Stimulated activated CD4-positive, alpha-beta T cell treated with anti-CD3 and anti-CD28 coated beads, Interleukin-4, amount 100 ng/mL, for 48 hours (primary cell): ENCODE data around the gene SLC25A39.

Experiments used
- DNase-seq, 2 donors: peaks; one replicate each; pipeline ENCODE4 v3.0.0-alpha.2; 2020; ENCODE audit warnings: low read depth in 2 of 2

The SLC25A39 gene

DNA sequence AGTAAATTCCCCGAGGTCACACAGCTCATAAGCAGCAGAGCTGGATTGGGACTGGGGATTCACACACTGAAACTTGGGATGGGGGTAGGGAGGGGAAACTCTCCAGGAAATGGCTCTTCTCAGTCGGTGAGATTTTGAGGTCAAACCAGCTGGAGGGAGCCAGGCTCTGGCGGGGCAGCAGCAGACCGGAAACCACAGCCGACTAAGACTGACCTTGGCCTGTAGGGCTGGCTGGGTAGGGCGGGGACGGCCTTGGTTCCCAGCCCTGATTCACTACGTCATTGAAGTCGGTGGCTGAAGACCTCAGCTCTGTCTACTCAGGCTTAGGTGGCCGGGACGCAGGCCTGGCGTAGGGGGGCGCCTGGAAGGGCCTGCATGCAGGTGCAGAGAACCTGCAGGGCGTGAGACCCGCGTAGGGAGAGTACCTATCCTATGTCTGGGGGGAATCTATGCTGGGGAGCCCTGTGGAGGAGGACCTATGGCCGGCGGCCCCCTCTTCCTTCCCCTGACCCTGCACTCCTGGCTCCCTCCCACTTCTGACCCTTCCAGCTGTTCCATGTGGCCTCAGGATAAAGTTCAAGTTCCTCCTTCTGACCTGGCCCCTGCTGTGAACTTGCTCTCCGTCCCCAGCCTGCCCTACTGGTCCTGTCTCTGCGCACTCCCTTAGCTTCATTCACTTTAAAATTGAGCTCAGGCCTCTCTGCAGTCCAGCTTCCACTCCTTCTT, 44.8 kb downstream of the SLC25A39 start:
- no peak for DNase-seq

DNA sequence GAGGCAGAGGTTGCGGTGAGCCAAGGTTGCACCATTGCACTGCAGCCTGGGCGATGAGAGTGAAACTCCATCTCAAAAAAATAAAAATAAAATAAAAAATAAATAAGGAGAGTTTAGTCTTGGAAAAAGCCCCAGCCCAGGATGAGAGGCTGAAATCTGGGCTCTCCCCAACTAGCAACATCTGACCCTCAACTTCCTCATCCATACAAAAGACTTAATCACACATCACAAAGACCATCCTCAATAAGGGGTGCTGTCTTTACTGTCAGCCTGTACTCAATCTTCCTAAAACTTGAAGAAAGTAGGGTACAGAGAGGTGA, 45.3 kb downstream of the SLC25A39 start:
- DNase-seq = no peak

DNA sequence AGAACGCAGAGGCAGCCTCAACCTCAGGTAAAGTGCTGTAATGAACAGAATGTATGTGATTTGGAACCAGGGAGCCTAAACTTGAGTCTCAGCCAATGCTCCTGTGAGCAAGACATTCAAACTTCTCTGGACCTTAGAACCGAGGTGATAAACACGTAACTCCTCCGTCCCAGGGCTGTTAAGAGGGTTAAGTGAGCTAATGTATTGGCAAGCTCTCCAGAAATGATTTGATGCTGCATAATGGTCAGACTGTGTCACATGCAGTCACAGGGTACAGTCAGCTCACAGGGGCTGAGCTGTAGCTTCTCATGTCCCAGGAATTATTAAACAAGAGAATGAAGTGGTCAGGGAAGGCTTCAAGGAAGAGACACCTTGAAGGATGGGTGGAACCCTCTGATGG, 46.6 kb downstream of the SLC25A39 start:
- DNase-seq = no peak

DNA sequence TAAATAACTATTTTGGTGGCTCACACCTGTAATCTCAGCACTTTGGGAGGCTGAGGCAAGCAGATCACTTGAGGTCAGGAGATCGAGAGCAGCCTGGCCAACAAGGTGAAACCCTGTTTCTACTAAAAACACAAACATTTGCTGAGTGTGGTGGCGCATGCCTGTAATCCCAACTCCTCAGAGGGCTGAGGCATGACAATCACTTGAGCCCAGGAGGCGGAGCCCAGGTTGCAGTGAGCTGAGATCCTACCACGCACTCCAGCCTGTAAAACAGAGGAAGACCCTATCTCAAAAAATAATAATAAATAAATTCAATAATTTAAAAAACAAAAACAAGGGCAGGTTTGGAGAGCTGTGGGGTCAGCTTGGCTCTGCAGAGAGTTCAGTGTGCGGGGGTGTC, 51.0 kb downstream of the SLC25A39 start:
- DNase-seq = no peak

DNA sequence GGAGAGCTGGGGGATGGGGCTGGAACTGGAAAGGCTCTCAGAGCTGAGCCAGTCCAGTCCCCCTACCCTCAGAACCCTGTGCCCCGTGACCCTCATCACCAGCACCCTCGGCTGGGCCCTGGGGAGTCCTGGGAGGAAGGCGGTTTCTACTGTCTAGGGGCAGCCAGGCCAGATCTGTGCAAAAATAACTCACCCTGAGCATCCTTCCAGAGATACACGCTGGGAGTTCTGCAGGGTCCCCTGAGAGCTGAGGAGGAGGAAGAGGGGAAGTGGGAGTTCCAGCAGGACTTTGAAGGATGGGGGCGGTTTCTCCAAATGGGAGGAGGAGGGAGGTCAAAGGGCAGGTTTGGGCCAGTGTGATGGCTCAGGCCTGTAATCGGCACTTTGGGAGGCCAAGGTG, 51.7 kb downstream of the SLC25A39 start:
- no peak for DNase-seq

DNA sequence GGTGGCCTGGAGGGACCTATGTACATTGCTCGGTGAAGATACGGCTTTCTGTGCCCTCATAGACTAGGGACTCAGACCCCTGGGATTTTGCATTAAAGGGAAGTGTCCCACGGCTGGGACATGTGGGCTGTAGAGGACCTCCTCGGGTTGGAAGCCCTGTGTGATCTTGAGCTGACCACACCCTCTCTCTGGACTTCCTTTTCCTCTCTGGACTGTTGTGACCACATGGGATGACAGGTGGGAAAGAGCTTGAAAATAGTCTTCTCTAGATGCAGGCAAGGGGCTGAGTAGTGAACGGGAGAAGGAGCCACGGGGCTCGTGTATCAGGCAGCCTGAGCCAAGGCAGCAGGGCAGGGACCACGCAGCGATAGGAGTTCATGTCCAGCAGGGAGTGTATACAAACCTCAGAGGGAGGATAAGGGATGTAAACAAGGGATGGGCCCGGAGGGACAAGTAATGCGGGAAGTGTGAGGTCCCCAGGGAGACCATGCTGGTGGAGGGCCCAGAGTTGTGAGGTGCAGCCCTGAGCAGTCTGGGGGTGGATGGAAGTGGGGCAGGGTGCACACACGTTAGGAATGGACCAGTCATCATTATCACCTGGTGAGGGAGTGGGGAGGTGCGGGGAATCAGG, 52.2 kb downstream of the SLC25A39 start:
- DNase-seq = no peak
